Measurements from ENCODE around the gene NFX1. TPM values are rescaled to one million over a fixed set of nuclear protein-coding genes. Genes with fewer than 3 reads are reported as not detected.
"Not testable (repeated sequence)": the region's sequence is repeated elsewhere in the genome, so short reads cannot be mapped to it uniquely, and the experiment has no call there.

The NFX1 gene
- total and polyA plus RNA-seq, 2 donors (not counting 1 experiment from before 2014, with no cell fraction given): 67.6 to 76.3 TPM

GRCh38 chr9:33364127-33364526 lies 73.8 kb downstream of the NFX1 start:
- 100% methylated on average over 1 of the region's 2 CpGs for WGBS (ENCODE audit: insufficient coverage)
- Histone ChIP-seq H3K27me3 (replicated peaks in 1 of 4; ENCODE audit: control extremely low read depth in 1 of 4, control insufficient read depth in 3 of 4, insufficient read depth in 4 of 4, low read length in 3 of 4) (no peaks in the 10 kb centered on the region), H3K9me3 (ENCODE audit: control extremely low read depth in 1 of 3, control insufficient read depth in 2 of 3, insufficient read depth in 1 of 3, low read length in 2 of 3) (no peaks in the 10 kb centered on the region), H3K4me3 (ENCODE audit: control extremely low read depth in 1 of 5, extremely low read depth in 1 of 5, insufficient read depth in 1 of 5, low read depth in 2 of 5, low read length in 4 of 5) (no peak overlapping the region), H3K27ac (ENCODE audit: low read length in 2 of 2) (no peak overlapping the region), H3K4me1 (ENCODE audit: control insufficient read depth in 2 of 2, insufficient read depth in 2 of 2, low read length in 2 of 2) (no peaks in the 10 kb centered on the region), H3K36me3 (replicated peaks in 1 of 2; ENCODE audit: control extremely low read depth in 1 of 2, control insufficient read depth in 1 of 2, extremely low read depth in 1 of 2, insufficient read depth in 2 of 2, low read length in 1 of 2) (peaks cover 5 to 64% of the 10 kb centered on the region in 2 experiments), H3K4me2 (replicated peaks; ENCODE audit: low read depth, low read length, poor library complexity, severe bottlenecking) (no peak overlapping the region), H3K79me2 (ENCODE audit: control insufficient read depth, insufficient read depth, low read length) (no peaks in the 10 kb centered on the region), H4K20me1 (ENCODE audit: control insufficient read depth, insufficient read depth, low read length, poor library complexity, severe bottlenecking) (no peaks in the 10 kb centered on the region), H2AFZ (ENCODE audit: insufficient read depth, low read depth, low read length, poor library complexity, severe bottlenecking) (no peak overlapping the region), H3K9ac (ENCODE audit: low read length) (no peak overlapping the region)
- H3K27me3 Mint-ChIP-seq: no peaks in the 10 kb centered on the region
- CTCF ChIA-PET: interaction anchor here (0.6 to 1.0 kb wide), 2 partner anchors 10 to 53 kb away, joined by 3 to 6 read pairs; no protein-coding TSS in a partner anchor
- no peak for TF ChIP-seq CTCF (IDR thresholded peaks at IDR 0.05)
- TF ChIP-seq EZH2 (IDR thresholded peaks at IDR 0.05; ENCODE audit: borderline replicate concordance, insufficient read depth, low read depth, low read length, poor library complexity, severe bottlenecking): no peak
- no peaks in the 10 kb centered on the region for H3K4me1 Mint-ChIP-seq
- DNase-seq (no peak), ATAC-seq (ENCODE audit: low read depth) (no peak)
- H3K27ac Mint-ChIP-seq: no peak overlapping the region
- H3K9me3 Mint-ChIP-seq (ENCODE audit: insufficient read depth): no peaks in the 10 kb centered on the region
- intact Hi-C loops (cut with micrococcal nuclease): no loop called here
- H3K4me3 Mint-ChIP-seq: no peak overlapping the region
- POLR2A ChIA-PET: no interaction called here

- H3K4me1 Mint-ChIP-seq; DNase-seq; H3K4me3 ChIP-seq (ENCODE audit: control extremely low read depth in 1 of 5, extremely low read depth in 1 of 5, insufficient read depth in 1 of 5, low read depth in 2 of 5, low read length in 4 of 5); H3K9ac ChIP-seq (ENCODE audit: low read length); H3K27me3 Mint-ChIP-seq; H3K4me3 Mint-ChIP-seq; H3K27ac ChIP-seq (ENCODE audit: low read length in 2 of 2); H3K27me3 ChIP-seq (replicated peaks in 1 of 4; ENCODE audit: control extremely low read depth in 1 of 4, control insufficient read depth in 3 of 4, insufficient read depth in 4 of 4, low read length in 3 of 4); H3K79me2 ChIP-seq (ENCODE audit: control insufficient read depth, insufficient read depth, low read length); H2AFZ ChIP-seq (ENCODE audit: insufficient read depth, low read depth, low read length, poor library complexity, severe bottlenecking); H3K27ac Mint-ChIP-seq; H3K9me3 Mint-ChIP-seq (ENCODE audit: insufficient read depth); POLR2A ChIA-PET; H3K4me2 ChIP-seq (replicated peaks; ENCODE audit: low read depth, low read length, poor library complexity, severe bottlenecking); ATAC-seq (ENCODE audit: low read depth); H4K20me1 ChIP-seq (ENCODE audit: control insufficient read depth, insufficient read depth, low read length, poor library complexity, severe bottlenecking); H3K4me1 ChIP-seq (ENCODE audit: control insufficient read depth in 2 of 2, insufficient read depth in 2 of 2, low read length in 2 of 2); H3K9me3 ChIP-seq (ENCODE audit: control extremely low read depth in 1 of 3, control insufficient read depth in 2 of 3, insufficient read depth in 1 of 3, low read length in 2 of 3); intact Hi-C loops (cut with micrococcal nuclease): not testable (repeated sequence)
- CTCF ChIA-PET: interaction anchor here (0.6 to 1.3 kb wide), 3 partner anchors 9 to 54 kb away, joined by 3 to 6 read pairs (median 4); no protein-coding TSS in a partner anchor
- peaks cover 5 to 63% of the 10 kb centered on the region in 2 experiments for H3K36me3 ChIP-seq (replicated peaks in 1 of 2; ENCODE audit: control extremely low read depth in 1 of 2, control insufficient read depth in 1 of 2, extremely low read depth in 1 of 2, insufficient read depth in 2 of 2, low read length in 1 of 2)
- WGBS (ENCODE audit: insufficient coverage): 100% methylated on average over 2 of the region's 4 CpGs
These were observed 74.5 kb downstream of the NFX1 start for GRCh38 chr9:33364814-33365213.
